Measurements from ENCODE around the gene JADE2. TPM values are rescaled to one million over a fixed set of nuclear protein-coding genes. Genes with fewer than 3 reads are reported as not detected.

The JADE2 gene
- total RNA-seq, 2 experiments from 2014 or later, result 92.5 to 93.8 TPM

- peaks cover 23% of the 10 kb centered on the region for H3K4me1 Mint-ChIP-seq
Observed at GRCh38 chr5:134570886-134571285, 45.4 kb downstream of the JADE2 start.

DNA sequence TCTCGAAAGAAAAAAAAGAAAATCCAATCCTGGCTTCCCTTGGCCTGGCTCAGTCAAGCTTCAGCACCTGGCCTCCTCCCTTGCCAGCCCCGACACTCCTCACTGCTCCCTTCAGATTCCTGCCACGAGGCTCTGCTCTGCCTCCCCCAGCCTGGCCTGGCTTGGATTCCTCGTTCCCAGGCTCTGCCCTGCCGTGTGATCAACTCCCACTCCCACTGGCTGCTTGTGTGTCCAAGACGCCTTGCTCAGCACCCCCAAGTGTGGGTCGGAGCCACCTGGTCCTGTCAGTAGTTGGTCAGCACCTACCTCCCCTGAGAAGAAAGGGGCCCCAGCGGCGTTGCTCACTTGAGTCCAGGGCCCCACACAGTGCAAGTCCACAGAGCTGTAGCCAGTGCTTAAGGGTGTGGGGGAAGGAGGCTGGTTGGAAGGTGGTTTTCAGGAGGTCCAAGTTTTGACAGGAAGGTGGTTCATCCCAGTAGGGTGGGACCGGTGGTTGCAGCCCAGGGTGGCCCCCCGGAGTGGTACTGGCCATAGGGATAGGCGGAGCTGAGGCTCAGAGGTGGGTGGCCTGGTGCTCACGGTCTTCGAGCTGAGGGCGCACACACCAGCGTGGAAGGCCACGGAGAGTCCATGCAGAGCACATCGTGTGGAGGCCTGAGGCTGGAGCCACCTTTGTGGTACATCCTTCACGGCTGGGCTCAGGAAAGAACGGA is 46.4 kb downstream of the JADE2 start:
- Mint-ChIP-seq H3K4me1 (peaks cover 20% of the 10 kb centered on the region), H3K36me3 (ENCODE audit: low read depth) (peaks cover 44% of the 10 kb centered on the region), H3K9me3 (no peaks in the 10 kb centered on the region), H3K4me3 (no peak overlapping the region), H3K27me3 (no peaks in the 10 kb centered on the region), H3K27ac (peak overlapping the region; percentile 80)
- no peak for DNase-seq
- POLR2A ChIA-PET, result no interaction called here
- CTCF ChIA-PET, result interaction anchor here (0.7 kb wide), 1 partner anchor 380 kb away, joined by 3 read pairs; no protein-coding TSS in a partner anchor

More at GRCh38 chr5:134570886-134571285, 45.4 kb downstream of the JADE2 start:
- CTCF ChIA-PET, result no interaction called here
- H3K27ac Mint-ChIP-seq, result no peak overlapping the region
- H3K27me3 Mint-ChIP-seq, result no peaks in the 10 kb centered on the region
- DNase-seq, result no peak
- H3K4me3 Mint-ChIP-seq, result no peak overlapping the region
- H3K36me3 Mint-ChIP-seq (ENCODE audit: low read depth), result peaks cover 43% of the 10 kb centered on the region
- H3K9me3 Mint-ChIP-seq, result no peaks in the 10 kb centered on the region
- POLR2A ChIA-PET, result no interaction called here

- H3K27me3 Mint-ChIP-seq, result no peaks in the 10 kb centered on the region
- POLR2A ChIA-PET, result no interaction called here
- no peak overlapping the region for H3K27ac Mint-ChIP-seq
- CTCF ChIA-PET, result no interaction called here
- H3K4me1 Mint-ChIP-seq, result peaks cover 13% of the 10 kb centered on the region
- H3K9me3 Mint-ChIP-seq, result no peaks in the 10 kb centered on the region
- no peak for DNase-seq
- H3K36me3 Mint-ChIP-seq (ENCODE audit: low read depth), result peaks cover 43% of the 10 kb centered on the region
- H3K4me3 Mint-ChIP-seq, result no peak overlapping the region
Observed at GRCh38 chr5:134572811-134573210, 47.3 kb downstream of the JADE2 start.

DNA sequence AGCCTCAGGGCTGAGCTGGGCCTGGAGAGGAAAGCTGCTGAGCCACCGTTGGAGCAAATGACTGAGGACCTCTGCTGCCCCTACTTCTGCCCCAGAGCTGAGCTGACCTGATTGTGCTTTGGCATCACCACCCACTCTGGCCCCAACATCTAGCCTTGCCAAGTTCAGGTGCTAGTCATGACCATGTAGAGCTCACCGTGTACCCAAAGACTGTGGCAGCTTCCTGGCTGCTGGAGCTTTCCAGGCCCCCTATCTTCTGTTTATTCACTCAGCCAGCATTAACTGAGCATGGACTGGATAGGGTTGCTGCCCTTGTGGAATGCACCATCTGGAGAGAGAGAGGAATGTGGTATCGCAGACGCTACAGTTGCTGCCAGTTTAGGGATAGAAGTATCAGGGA is 49.1 kb downstream of the JADE2 start:
- no peaks in the 10 kb centered on the region for H3K9me3 Mint-ChIP-seq
- H3K27me3 Mint-ChIP-seq, result no peaks in the 10 kb centered on the region
- peaks cover 45% of the 10 kb centered on the region for H3K36me3 Mint-ChIP-seq (ENCODE audit: low read depth)
- ChIA-PET CTCF (interaction anchor here (0.8 to 5.1 kb wide), 3 partner anchors 14 to 15 kb away, joined by 3 to 35 read pairs (median 3); no protein-coding TSS in a partner anchor), POLR2A (no interaction called here)
- no peak for DNase-seq
- no peak overlapping the region for H3K4me3 Mint-ChIP-seq
- no peaks in the 10 kb centered on the region for H3K4me1 Mint-ChIP-seq
- no peak overlapping the region for H3K27ac Mint-ChIP-seq

GRCh38 chr5:134575316-134575715 is 49.8 kb downstream of the JADE2 start:
- no peaks in the 10 kb centered on the region for H3K4me1 Mint-ChIP-seq
- peaks cover 50% of the 10 kb centered on the region for H3K36me3 Mint-ChIP-seq (ENCODE audit: low read depth)
- no peak overlapping the region for H3K4me3 Mint-ChIP-seq
- ChIA-PET POLR2A (no interaction called here), CTCF (interaction anchor here (0.6 to 5.1 kb wide), 4 partner anchors 13 to 287 kb away, joined by 3 to 35 read pairs (median 5); no protein-coding TSS in a partner anchor)
- no peak overlapping the region for H3K27ac Mint-ChIP-seq
- H3K9me3 Mint-ChIP-seq, result no peaks in the 10 kb centered on the region
- no peak for DNase-seq
- no peaks in the 10 kb centered on the region for H3K27me3 Mint-ChIP-seq

GRCh38 chr5:134576386-134577021 is 51.0 kb downstream of the JADE2 start:
- H3K4me3 Mint-ChIP-seq, result no peak overlapping the region
- no peaks in the 10 kb centered on the region for H3K27me3 Mint-ChIP-seq
- no peak for DNase-seq
- CTCF ChIA-PET, result interaction anchor here (0.9 to 5.1 kb wide), 3 partner anchors 12 to 273 kb away, joined by 3 to 35 read pairs (median 3); no protein-coding TSS in a partner anchor
- no peaks in the 10 kb centered on the region for H3K9me3 Mint-ChIP-seq
- H3K36me3 Mint-ChIP-seq (ENCODE audit: low read depth), result peaks cover 48% of the 10 kb centered on the region
- H3K4me1 Mint-ChIP-seq, result no peaks in the 10 kb centered on the region
- no peak overlapping the region for H3K27ac Mint-ChIP-seq
- POLR2A ChIA-PET, result no interaction called here

DNA sequence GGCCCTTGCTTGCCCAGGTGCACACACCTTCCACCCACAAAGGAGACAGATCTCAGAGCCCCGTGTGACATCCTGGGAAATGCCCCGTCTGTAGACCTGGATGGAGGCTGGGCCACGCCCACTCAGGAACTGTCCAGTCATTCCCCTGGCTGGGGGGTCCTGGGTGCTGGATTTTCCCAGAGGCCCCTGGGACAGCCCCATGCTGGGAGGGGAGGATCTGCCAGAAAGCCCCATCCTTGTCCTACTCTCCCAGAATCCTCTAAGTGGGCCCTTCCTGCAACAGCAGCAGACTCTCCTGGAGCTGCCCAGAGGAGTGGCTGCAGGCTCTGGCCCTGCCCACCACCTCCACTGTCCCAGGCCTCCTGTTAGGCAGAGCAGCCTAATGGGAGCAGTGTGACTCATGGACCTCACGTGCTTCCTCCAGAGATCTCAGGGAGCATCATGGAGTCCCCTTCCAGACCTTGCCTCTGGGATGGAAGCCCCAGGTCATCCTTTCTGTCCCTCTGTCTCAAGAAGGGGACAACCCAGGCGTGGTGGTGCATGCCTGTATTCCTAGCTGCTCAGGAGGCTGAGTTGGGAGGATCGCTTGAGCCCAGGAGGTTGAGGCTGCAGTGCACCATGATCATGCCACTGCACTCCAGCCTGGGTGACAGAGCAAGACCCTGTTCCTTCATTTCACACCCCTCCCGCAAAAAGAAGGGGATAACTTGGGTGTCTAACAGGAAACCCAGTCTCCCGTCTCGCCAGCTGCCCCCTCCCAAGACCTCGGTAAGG is 51.7 kb downstream of the JADE2 start:
- H3K27me3 Mint-ChIP-seq, result no peaks in the 10 kb centered on the region
- H3K9me3 Mint-ChIP-seq, result no peaks in the 10 kb centered on the region
- ChIA-PET CTCF (interaction anchor here (0.9 to 5.1 kb wide), 9 partner anchors 11 to 216 kb away, joined by 3 to 35 read pairs (median 3); no protein-coding TSS in a partner anchor), POLR2A (no interaction called here)
- no peaks in the 10 kb centered on the region for H3K4me1 Mint-ChIP-seq
- DNase-seq, result no peak
- no peak overlapping the region for H3K4me3 Mint-ChIP-seq
- H3K36me3 Mint-ChIP-seq (ENCODE audit: low read depth), result peaks cover 46% of the 10 kb centered on the region
- H3K27ac Mint-ChIP-seq, result no peak overlapping the region

GRCh38 chr5:134577796-134578577 is 52.5 kb downstream of the JADE2 start:
- no peaks in the 10 kb centered on the region for H3K9me3 Mint-ChIP-seq
- H3K27me3 Mint-ChIP-seq, result no peaks in the 10 kb centered on the region
- H3K36me3 Mint-ChIP-seq (ENCODE audit: low read depth), result peaks cover 38% of the 10 kb centered on the region
- ChIA-PET CTCF (interaction anchor here (0.6 to 5.1 kb wide), 15 partner anchors 10 to 215 kb away, joined by 3 to 35 read pairs (median 3); no protein-coding TSS in a partner anchor), POLR2A (no interaction called here)
- H3K4me3 Mint-ChIP-seq, result no peak overlapping the region
- DNase-seq, result peak; percentile 81
- no peaks in the 10 kb centered on the region for H3K4me1 Mint-ChIP-seq
- H3K27ac Mint-ChIP-seq, result no peak overlapping the region

DNA sequence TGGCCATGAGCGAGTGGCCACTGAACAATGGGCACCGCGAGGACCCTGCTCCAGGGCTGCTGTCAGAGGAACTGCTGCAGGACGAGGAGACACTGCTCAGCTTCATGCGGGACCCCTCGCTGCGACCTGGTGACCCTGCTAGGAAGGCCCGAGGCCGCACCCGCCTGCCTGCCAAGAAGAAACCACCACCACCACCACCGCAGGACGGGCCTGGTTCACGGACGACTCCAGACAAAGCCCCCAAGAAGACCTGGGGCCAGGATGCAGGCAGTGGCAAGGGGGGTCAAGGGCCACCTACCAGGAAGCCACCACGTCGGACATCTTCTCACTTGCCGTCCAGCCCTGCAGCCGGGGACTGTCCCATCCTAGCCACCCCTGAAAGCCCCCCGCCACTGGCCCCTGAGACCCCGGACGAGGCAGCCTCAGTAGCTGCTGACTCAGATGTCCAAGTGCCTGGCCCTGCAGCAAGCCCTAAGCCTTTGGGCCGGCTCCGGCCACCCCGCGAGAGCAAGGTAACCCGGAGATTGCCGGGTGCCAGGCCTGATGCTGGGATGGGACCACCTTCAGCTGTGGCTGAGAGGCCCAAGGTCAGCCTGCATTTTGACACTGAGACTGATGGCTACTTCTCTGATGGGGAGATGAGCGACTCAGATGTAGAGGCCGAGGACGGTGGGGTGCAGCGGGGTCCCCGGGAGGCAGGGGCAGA is 53.3 kb downstream of the JADE2 start:
- H3K4me1 Mint-ChIP-seq, result no peaks in the 10 kb centered on the region
- H3K27me3 Mint-ChIP-seq, result no peaks in the 10 kb centered on the region
- ChIA-PET CTCF (interaction anchor here (0.6 to 5.1 kb wide), 12 partner anchors 10 to 184 kb away, joined by 3 to 35 read pairs (median 3); no protein-coding TSS in a partner anchor), POLR2A (no interaction called here)
- DNase-seq, result no peak
- H3K9me3 Mint-ChIP-seq, result no peaks in the 10 kb centered on the region
- peaks cover 30% of the 10 kb centered on the region for H3K36me3 Mint-ChIP-seq (ENCODE audit: low read depth)
- H3K4me3 Mint-ChIP-seq, result no peak overlapping the region
- H3K27ac Mint-ChIP-seq, result no peak overlapping the region

DNA sequence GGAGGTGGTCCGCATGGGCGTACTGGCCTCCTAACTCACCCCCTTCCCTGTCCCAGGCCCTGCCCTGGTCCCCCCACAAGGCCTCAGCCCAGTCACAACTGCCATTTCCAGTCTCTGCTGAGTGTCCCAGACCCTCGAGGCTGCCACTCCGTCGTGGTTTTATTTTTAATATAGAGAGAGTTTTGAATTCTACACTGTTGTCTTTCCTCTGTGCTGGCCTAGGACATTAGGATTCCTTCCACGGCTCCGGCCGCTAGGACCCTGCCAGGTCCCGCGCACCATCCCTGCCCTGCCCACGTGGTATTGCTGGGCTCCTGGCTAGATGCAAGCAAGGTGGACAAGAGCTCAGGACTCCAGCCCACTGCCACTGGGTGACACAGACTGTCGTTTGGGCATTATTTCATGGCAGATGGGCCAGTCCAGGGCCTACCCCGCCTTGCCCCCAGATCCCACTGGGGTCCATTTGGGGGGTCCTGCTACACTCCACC is 53.9 kb downstream of the JADE2 start:
- ChIA-PET CTCF (no interaction called here), POLR2A (no interaction called here)
- Mint-ChIP-seq H3K36me3 (ENCODE audit: low read depth) (peaks cover 28% of the 10 kb centered on the region), H3K4me1 (no peaks in the 10 kb centered on the region), H3K27me3 (no peaks in the 10 kb centered on the region), H3K27ac (no peak overlapping the region), H3K4me3 (no peak overlapping the region), H3K9me3 (no peaks in the 10 kb centered on the region)
- DNase-seq, result no peak

DNA sequence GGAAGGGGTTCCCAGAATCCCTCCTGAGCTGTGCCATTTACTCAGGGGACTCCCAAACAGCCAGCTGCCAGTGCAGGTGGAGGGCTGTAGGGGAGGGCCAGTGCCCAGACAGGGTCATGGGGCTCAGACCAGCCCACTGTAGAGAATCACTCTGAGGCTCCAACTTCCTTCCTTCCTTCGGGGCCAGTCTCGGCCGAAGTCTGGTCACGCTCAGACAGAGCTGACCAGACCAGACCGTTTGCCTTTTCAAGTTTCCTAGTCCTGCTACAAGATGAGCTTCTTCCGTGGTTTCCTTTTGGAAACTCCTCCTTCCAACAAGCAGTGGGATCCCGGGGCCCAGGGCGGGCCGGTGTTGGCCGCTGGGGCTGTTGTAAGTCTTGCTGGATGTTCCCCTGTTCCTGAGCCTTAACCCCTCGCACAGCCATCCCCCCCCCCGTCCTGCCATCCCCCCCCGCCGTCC is 54.6 kb downstream of the JADE2 start:
- Mint-ChIP-seq H3K36me3 (ENCODE audit: low read depth) (peaks cover 28% of the 10 kb centered on the region), H3K27ac (no peak overlapping the region), H3K27me3 (no peaks in the 10 kb centered on the region), H3K4me1 (no peaks in the 10 kb centered on the region), H3K4me3 (no peak overlapping the region), H3K9me3 (no peaks in the 10 kb centered on the region)
- ChIA-PET POLR2A (no interaction called here), CTCF (interaction anchor here (1.0 kb wide), 1 partner anchor 24 kb away, joined by 3 read pairs; no protein-coding TSS in a partner anchor)
- no peak for DNase-seq
